ENCODE results near the gene SLC45A3.

SLC45A3 gene

DNA sequence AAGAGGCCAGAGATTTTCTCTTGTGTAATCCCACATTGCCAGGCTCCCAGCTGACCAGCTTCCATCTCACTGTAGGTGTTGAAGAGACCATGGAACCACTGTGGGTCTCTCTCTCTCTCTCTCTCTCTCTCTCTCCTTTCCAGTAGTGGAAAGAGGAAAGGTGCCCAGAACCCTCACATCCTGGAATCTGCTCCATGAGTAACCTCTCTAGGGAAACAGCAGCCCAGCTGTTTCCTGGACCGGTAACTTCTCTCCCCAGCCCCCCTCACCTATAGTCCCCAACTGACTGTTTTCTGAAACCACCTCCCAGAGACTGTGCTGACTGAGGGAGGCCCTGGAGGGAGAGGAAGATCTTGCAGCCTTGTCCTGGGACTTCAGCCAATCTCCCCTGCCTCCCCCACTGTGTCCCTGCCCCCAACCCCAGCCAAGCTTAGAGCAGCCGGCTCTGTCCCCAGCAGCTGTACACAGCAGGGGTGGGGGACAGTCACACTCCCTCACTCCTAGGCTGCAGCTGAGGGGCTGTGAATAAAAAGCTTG is 20.6 kb upstream of the SLC45A3 start:
- DNase-seq, result no peak

- no peak for DNase-seq
Measured at GRCh38 chr1:205699416-205699815, 19.1 kb upstream of the SLC45A3 start.

DNA sequence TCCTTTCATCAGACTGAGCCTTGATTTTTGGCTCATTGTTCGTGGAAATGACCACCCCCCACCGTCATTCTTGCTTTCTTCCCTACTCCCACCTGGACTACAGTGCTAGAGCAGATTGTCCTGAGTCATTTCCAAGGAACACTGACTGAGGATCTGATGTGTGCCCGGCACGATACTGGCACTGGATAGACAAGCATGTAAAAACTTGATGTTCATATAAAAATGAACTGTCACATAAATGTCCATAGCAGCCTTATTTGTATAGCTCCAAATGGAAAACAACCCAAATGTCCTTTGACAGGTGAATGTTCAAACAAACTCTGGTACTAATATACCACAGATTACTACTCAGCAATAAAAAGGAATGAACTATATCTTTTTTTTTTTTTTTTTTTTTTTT is 18.6 kb upstream of the SLC45A3 start:
- DNase-seq, result no peak

GRCh38 chr1:205693421-205693991 is 13.2 kb upstream of the SLC45A3 start:
- no peak for DNase-seq

- no peak for DNase-seq
Measured at GRCh38 chr1:205692423-205692822, 12.1 kb upstream of the SLC45A3 start.

GRCh38 chr1:205690122-205690756 is 9.9 kb upstream of the SLC45A3 start:
- DNase-seq, result no peak

- no peak for DNase-seq
Measured at GRCh38 chr1:205689479-205689878, 9.2 kb upstream of the SLC45A3 start.

DNA sequence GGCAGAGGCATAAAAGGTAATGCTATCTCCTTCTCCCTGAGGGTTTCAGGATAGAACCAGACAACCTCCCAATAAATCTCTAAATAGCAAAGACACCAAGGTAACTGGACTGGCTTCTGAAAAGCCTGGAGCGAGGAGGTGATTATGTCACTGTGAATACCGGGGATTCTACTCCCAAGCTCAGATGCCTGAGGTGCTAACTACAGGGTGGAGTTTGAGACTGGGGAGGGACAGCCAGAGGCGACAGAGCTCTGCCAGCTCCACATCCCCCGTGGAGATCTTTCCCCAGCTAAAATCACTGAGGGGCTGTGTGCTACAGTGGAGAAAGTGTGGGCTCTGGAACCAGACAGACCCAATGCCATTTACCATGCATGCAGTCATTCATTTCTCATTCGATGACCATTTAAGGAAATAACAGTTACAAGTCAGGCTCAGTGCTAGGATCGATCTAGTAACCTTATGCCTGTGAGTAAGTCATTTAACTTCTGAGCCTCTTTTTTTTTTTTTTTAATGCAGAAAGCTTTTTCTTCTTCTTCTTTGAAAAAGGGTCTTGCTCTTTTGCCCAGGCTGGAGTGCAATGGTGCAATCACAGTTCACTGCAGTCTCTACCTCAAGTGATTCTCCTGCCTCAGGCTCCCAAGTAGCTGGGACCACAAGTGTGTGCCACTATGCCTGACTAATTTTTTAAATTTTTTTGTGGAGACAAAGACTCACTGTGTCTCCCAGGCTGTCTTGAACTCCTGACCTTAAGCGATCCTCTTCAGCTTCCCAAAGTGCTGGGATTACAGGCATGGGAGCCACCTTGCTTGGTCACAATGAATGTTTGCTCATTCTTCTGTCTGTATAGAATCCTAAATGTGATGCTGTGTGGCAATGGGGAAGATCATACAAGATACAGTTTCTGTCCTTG is 8.1 kb upstream of the SLC45A3 start:
- no peak for DNase-seq

- no peak for DNase-seq
Measured at GRCh38 chr1:205687242-205687641, 6.9 kb upstream of the SLC45A3 start.

GRCh38 chr1:205681364-205681763 is 1.1 kb upstream of the SLC45A3 start:
- DNase-seq, result no peak

- no peak for DNase-seq
Measured at GRCh38 chr1:205678286-205679111, 1.8 kb downstream of the SLC45A3 start.

DNA sequence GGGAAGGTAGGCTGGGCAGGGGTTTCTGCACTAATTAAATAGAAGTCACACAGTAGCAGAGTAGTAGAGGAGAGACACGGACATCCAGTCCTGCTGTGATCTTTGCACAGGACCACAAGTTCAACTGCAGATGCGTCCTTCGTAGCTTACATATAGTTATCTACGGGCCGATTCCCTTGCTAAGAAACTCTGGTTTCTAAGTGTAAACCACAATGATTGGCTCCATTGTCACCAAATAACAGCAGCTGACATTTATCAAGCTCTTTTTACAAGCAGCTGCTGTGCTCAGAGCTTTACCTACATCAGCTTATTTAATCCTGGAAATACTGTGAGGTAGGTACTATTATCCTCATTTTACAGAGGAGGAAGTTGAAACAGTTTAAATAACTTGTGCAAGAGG is 3.1 kb downstream of the SLC45A3 start:
- no peak for DNase-seq

- DNase-seq, result no peak
Measured at GRCh38 chr1:205676597-205676996, 3.7 kb downstream of the SLC45A3 start.

GRCh38 chr1:205676002-205676401 is 4.3 kb downstream of the SLC45A3 start:
- DNase-seq, result no peak

DNA sequence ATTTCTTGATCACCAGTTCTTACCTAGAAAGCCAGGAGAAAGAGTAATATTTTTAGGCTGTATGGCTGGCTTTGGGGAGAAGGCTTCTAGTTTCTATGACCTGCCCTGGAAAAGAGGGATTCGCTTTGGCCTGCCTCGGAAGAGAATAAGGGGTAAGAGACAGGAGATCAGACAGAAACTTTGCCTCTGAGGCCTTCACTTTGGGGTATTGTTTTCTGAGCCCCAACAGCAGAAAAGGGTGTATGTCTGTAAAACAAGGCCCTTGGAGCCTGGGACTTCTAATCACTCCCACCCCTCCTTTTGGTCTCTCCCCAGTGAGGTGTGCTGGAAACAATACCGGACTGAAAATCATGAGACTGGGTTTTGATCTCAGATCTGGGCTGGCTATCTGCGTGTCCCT is 5.1 kb downstream of the SLC45A3 start:
- no peak for DNase-seq

GRCh38 chr1:205672970-205673369 is 7.3 kb downstream of the SLC45A3 start:
- no peak for DNase-seq

DNA sequence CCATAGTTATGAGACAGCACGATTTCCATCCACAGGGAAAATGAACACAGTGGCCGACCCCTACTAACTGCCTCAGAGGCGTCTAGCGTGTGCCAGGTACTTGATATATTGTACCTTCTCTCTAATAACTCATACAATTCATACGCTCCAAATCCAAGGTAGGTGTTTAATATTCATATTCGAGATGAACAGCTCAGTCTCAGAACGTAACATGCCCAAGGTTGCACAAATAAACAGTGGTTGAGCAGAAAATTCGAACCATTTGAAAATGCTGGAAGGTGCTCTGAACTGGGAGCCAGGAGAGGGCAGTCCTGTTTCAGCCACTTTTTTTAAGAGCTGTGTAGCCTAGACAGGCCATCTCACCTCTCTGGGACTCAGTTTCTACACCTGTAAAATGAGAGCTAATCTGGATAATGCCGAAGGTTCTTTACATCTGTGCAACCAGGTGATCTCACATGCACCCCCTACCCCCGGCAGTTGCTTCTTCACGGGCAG is 7.9 kb downstream of the SLC45A3 start:
- DNase-seq, result no peak

- DNase-seq, result no peak
Measured at GRCh38 chr1:205670611-205671430, 9.5 kb downstream of the SLC45A3 start.

DNA sequence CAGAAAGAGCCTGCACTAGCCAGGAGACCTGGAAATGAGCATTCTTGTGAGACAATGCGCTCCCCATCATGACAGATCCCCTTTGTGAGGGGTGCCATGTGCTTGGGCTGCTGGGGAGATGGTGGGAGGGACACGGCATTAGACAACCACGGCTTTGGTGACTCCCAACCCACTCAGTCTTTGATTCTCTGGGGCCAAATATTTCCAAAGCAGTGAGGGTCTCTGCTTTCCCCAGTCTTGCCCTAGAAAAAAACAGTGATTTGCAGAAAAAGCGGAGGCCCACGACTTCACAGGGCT is 10.2 kb downstream of the SLC45A3 start:
- DNase-seq, result no peak

- DNase-seq, result no peak
Measured at GRCh38 chr1:205669341-205670149, 10.8 kb downstream of the SLC45A3 start.

DNA sequence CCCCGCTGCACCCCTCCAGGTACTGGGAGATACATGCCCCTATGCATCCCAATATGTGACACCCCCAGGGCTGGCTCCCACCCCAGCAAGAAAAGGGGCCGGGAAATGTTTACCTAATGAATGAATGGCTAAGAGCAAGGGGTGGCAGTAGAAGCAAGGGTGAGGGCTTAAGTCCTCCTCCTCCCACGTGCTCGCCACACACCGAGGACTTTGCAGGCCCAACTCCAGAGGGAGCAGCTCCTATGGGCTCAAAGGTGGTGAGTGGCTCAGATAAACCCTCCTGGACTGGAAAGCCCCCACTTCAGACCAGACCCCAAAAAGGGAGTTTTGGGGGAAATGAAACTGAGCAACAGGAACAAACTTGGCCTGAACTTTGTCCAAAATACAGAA is 11.4 kb downstream of the SLC45A3 start:
- DNase-seq, result no peak

All from activated gamma-delta T cell treated with Interleukin-2 at 50 U/mL for 16 hours (primary cell).